H1 (cell line): Measurements from ENCODE around the gene GPSM1. TPM values are rescaled to one million over a fixed set of nuclear protein-coding genes. Genes with fewer than 3 reads are reported as not detected.

Experiments
- CTCF ChIA-PET: fragments of 300-600 bp; sonication (Branson Sonifier 250); formaldehyde crosslinking; loops from one replicate; lab custom pipeline; 2021; ENCODE audit not compliant: partially characterized antibody; lab: Charles Lee
- POLR2A ChIA-PET: fragments of 300-600 bp; sonication (Branson Sonifier 250); formaldehyde crosslinking; loops from one replicate; lab custom pipeline; 2021; ENCODE audit warnings: inconsistent platforms; ENCODE audit not compliant: partially characterized antibody; lab: Charles Lee
- DNase-seq, 2 experiments: peaks; one replicate each; pipeline versions ENCODE4 v3.0.0 to v3.0.0-alpha.2; 2010 to 2022; ENCODE audit warnings: low spot score in 2 of 2, low read depth in 1 of 2, mixed read lengths in 1 of 2
- FAIRE-seq: peaks from 2 replicates; lab custom pipeline; 2011; peaks lifted over from hg19 to GRCh38; lab: Jason Lieb, UNC
- H2AFZ ChIP-seq: 2 replicates; pipeline ENCODE4 v1.8.1; 2012; ENCODE audit warnings: low read length, inconsistent platforms
- H2AK5ac ChIP-seq: 2 replicates; pipeline ENCODE4 v1.6.1; 2013; ENCODE audit warnings: low read depth, low read length
- H2BK120ac ChIP-seq: replicated peaks from 2 replicates; pipeline ENCODE3; 2013; ENCODE audit warnings: low read depth, low read length, inconsistent platforms
- H2BK12ac ChIP-seq: 2 replicates; pipeline ENCODE4 v1.6.1; 2013; ENCODE audit warnings: low read depth, low read length
- H2BK15ac ChIP-seq: 2 replicates; pipeline ENCODE4 v1.6.1; 2013; ENCODE audit warnings: low read length
- H2BK20ac ChIP-seq: 2 replicates; pipeline ENCODE4 v1.6.1; 2013; ENCODE audit warnings: low read length
- H2BK5ac ChIP-seq: 2 replicates; pipeline ENCODE4 v1.6.1; 2013; ENCODE audit warnings: low read depth, low read length
- H3K14ac ChIP-seq: 2 replicates; pipeline ENCODE4 v1.6.1; 2013; ENCODE audit warnings: inconsistent platforms; ENCODE audit not compliant: insufficient read length
- H3K18ac ChIP-seq: 2 replicates; pipeline ENCODE4 v1.6.1; 2013; ENCODE audit warnings: low read length; ENCODE audit errors: extremely low read depth
- H3K23ac ChIP-seq: 2 replicates; pipeline ENCODE4 v1.6.1; 2013; ENCODE audit warnings: inconsistent platforms; ENCODE audit not compliant: insufficient read length
- H3K23me2 ChIP-seq: 2 replicates; pipeline ENCODE4 v1.6.1; 2013; ENCODE audit warnings: low read depth, low read length
- H3K27ac ChIP-seq: 2 replicates; pipeline ENCODE4 v1.6.1; 2011; ENCODE audit warnings: low read depth, low read length, inconsistent platforms
- H3K27me3 ChIP-seq, 4 experiments: replicated peaks in 1 of 4; 1 replicate in 1 of 4; 2 replicates in 3 of 4; pipeline versions ENCODE4 v1.6.1 to v1.8.1; 2011 to 2013; ENCODE audit warnings: low read length in 3 of 4, mild to moderate bottlenecking in 3 of 4, inconsistent platforms in 2 of 4, mixed read lengths in 2 of 4, moderate library complexity in 1 of 4; ENCODE audit not compliant: control insufficient read depth in 3 of 4, insufficient read depth in 3 of 4; ENCODE audit errors: extremely low read depth in 1 of 4
- H3K36me3 ChIP-seq, 4 experiments: 2 replicates each; pipeline versions ENCODE4 v1.6.1 to v1.8.1; 2011 to 2013; ENCODE audit warnings: mild to moderate bottlenecking in 4 of 4, low read length in 3 of 4, moderate library complexity in 2 of 4, control low read depth in 1 of 4, inconsistent platforms in 1 of 4; ENCODE audit not compliant: insufficient read depth in 4 of 4, control insufficient read depth in 2 of 4
- H3K4ac ChIP-seq: replicated peaks from 2 replicates; pipeline ENCODE3; 2013; ENCODE audit warnings: low read length, low read depth, mixed read lengths, inconsistent platforms; ENCODE audit not compliant: insufficient read length
- H3K4me1 ChIP-seq, 4 experiments: replicated peaks in 1 of 4; 1 replicate in 1 of 4; 2 replicates in 3 of 4; pipeline versions ENCODE4 v1.6.1 to v1.8.1; 2011 to 2013; ENCODE audit warnings: low read length in 3 of 4, inconsistent platforms in 2 of 4, mixed read lengths in 1 of 4; ENCODE audit not compliant: insufficient read depth in 4 of 4, control insufficient read depth in 3 of 4
- H3K4me2 ChIP-seq, 2 experiments: 2 replicates each; pipeline versions ENCODE4 v1.6.1 to v1.8.1; 2011 to 2013; ENCODE audit warnings: low read depth in 2 of 2, low read length in 2 of 2, control low read depth in 1 of 2, inconsistent platforms in 1 of 2, mild to moderate bottlenecking in 1 of 2; ENCODE audit not compliant: insufficient read depth in 1 of 2
- H3K4me3 ChIP-seq, 4 experiments: fragments of 200-600, 300-600 bp in 1 of 4; sonication (generic), shearing (Covaris generic), sonication (Bioruptor Twin) in 1 of 4; 2 replicates each; pipeline versions ENCODE4 v1.5.1 to v1.8.1; 2011 to 2016; ENCODE audit warnings: low read length in 4 of 4, low read depth in 3 of 4, control low read depth in 2 of 4, inconsistent platforms in 2 of 4, mild to moderate bottlenecking in 2 of 4, mixed read lengths in 1 of 4, moderate library complexity in 1 of 4; ENCODE audit not compliant: insufficient read depth in 2 of 4; ENCODE audit errors: extremely low read depth in 1 of 4
- H3K56ac ChIP-seq: replicated peaks from 2 replicates; pipeline ENCODE3; 2013; ENCODE audit warnings: low read depth, mild to moderate bottlenecking, mixed read lengths, low read length, inconsistent platforms; ENCODE audit not compliant: insufficient read length
- H3K79me1 ChIP-seq: 2 replicates; pipeline ENCODE4 v1.6.1; 2013; ENCODE audit warnings: low read depth, low read length, control low read depth
- H3K79me2 ChIP-seq, 2 experiments: 2 replicates each; pipeline versions ENCODE4 v1.6.1 to v1.8.1; 2012 to 2013; ENCODE audit warnings: low read length in 2 of 2, mild to moderate bottlenecking in 2 of 2, inconsistent platforms in 1 of 2; ENCODE audit not compliant: insufficient read depth in 2 of 2, control insufficient read depth in 1 of 2
- H3K9ac ChIP-seq, 4 experiments: replicated peaks in 1 of 4; 1 replicate in 1 of 4; 2 replicates in 3 of 4; pipeline versions ENCODE4 v1.6.1 to v1.8.1; 2011 to 2013; ENCODE audit warnings: low read depth in 3 of 4, low read length in 3 of 4, control low read depth in 2 of 4, mild to moderate bottlenecking in 2 of 4, moderate library complexity in 2 of 4, inconsistent platforms in 1 of 4; ENCODE audit errors: extremely low read depth in 1 of 4
- H3K9me3 ChIP-seq, 2 experiments: 2 replicates each; pipeline versions ENCODE4 v1.6.1 to v1.8.1; 2012 to 2013; ENCODE audit warnings: mild to moderate bottlenecking in 2 of 2, moderate library complexity in 2 of 2, control low read depth in 1 of 2, inconsistent platforms in 1 of 2, low read depth in 1 of 2, low read length in 1 of 2, mixed read lengths in 1 of 2; ENCODE audit not compliant: insufficient read depth in 2 of 2
- H4K20me1 ChIP-seq, 2 experiments: replicated peaks in 1 of 2; 2 replicates each; pipeline versions ENCODE3 to v1.8.1; 2011 to 2013; ENCODE audit warnings: inconsistent platforms in 2 of 2, low read length in 2 of 2, mild to moderate bottlenecking in 1 of 2; ENCODE audit not compliant: insufficient read depth in 2 of 2, control insufficient read depth in 1 of 2
- H4K5ac ChIP-seq: 2 replicates; pipeline ENCODE4 v1.6.1; 2013; ENCODE audit warnings: low read length, low read depth, mixed read lengths, inconsistent platforms; ENCODE audit not compliant: insufficient read length
- H4K8ac ChIP-seq: 2 replicates; pipeline ENCODE4 v1.8.0; 2013; ENCODE audit warnings: mild to moderate bottlenecking, moderate library complexity, low read length, inconsistent platforms; ENCODE audit not compliant: insufficient read depth; ENCODE audit errors: extremely low read depth
- H4K91ac ChIP-seq: replicated peaks from 2 replicates; pipeline ENCODE3; 2013; ENCODE audit warnings: low read length, mixed read lengths, inconsistent platforms; ENCODE audit not compliant: insufficient read length
- CHD1 ChIP-seq: IDR thresholded peaks from 2 replicates; pipeline ENCODE4 v1.6.1; 2012; ENCODE audit warnings: low read depth, low read length, improper control_type of control experiment
- CHD2 ChIP-seq: IDR thresholded peaks from 2 replicates; pipeline ENCODE4 v1.6.1; 2012; ENCODE audit warnings: low read length, improper control_type of control experiment
- CTCF ChIP-seq, 3 experiments: IDR thresholded peaks; 1 replicate in 2 of 3; 2 replicates in 1 of 3; pipeline versions ENCODE4 v1.5.1 to v1.6.1; 2011; ENCODE audit warnings: low read length in 3 of 3, mild to moderate bottlenecking in 3 of 3, inconsistent platforms in 2 of 3, low read depth in 1 of 3, moderate library complexity in 1 of 3; ENCODE audit not compliant: insufficient read depth in 1 of 3; ENCODE audit errors: control extremely low read depth in 1 of 3
- MAX ChIP-seq: IDR thresholded peaks from 2 replicates; pipeline ENCODE4 v1.6.1; 2012; ENCODE audit warnings: inconsistent platforms
- WGBS, 2 experiments: shearing (Covaris generic) in 1 of 2; methylation state at CpG; one replicate each; pipeline versions ENCODE4 v1.1.6 to v1.1.7; 2013 to 2015; ENCODE audit warnings: low lambda C conversion rate in 2 of 2, mixed read lengths in 2 of 2, inconsistent platforms in 1 of 2, low coverage in 1 of 2, missing lambda C conversion rate in 1 of 2; ENCODE audit not compliant: insufficient replicate concordance in 2 of 2, insufficient coverage in 1 of 2, insufficient read length in 1 of 2; ENCODE audit errors: extremely low coverage in 1 of 2, missing lambda C conversion rate in 1 of 2; 5-methylcytosine and 5-hydroxymethylcytosine counted together
- polyA plus RNA-seq, 7 experiments: library from polyadenylated mRNA; depleted of rRNA in 3 of 7; stranded (reverse) in 5 of 7; unstranded in 2 of 7; fragments of >200 nt in 5 of 7; fragments of 200-250 nt in 2 of 7; gene quantifications; 1 replicate in 5 of 7; 2 replicates in 1 of 7; 4 replicates in 1 of 7; pipeline versions ENCODE4 v1.2.1 to v1.2.3, GENCODE V29; 2011 to 2013; ENCODE audit warnings: missing spikeins in 2 of 7, mixed read lengths in 2 of 7
- total RNA-seq: library from RNA; stranded (reverse); fragmentation: NEBNext Ultra II Directional; extraction: Animal tissue kit (Norgen Biotek cat#: 25700); gene quantifications from 2 replicates; pipeline ENCODE4 v1.2.1, GENCODE V29; 2021

Gene GPSM1
- total and polyA plus RNA-seq, 2 of the 8 experiments (the other 6 are each of a cell fraction or from before 2014, with no cell fraction given): 12.8 to 18.0 TPM

GRCh38 chr9:136289651-136290507, 37.5 kb upstream of the GPSM1 start:
- H3K4me1 ChIP-seq: no peaks in the 10 kb centered on the region
- H2BK5ac ChIP-seq: no peak overlapping the region
- peaks cover 4 to 10% of the 10 kb centered on the region in 2 experiments; a peak in 2 of 4 replicates for H3K9me3 ChIP-seq
- H3K79me2 ChIP-seq: no peaks in the 10 kb centered on the region
- no peak overlapping the region for H2AK5ac ChIP-seq
- no peak overlapping the region for H2BK20ac ChIP-seq
- H3K9ac ChIP-seq: no peak overlapping the region
- no peak overlapping the region for H4K91ac ChIP-seq
- no peak overlapping the region for H3K23ac ChIP-seq
- no peaks in the 10 kb centered on the region for H3K79me1 ChIP-seq
- H3K23me2 ChIP-seq: peaks cover 11% of the 10 kb centered on the region; the same call in 1 of the 2 replicates
- no peak overlapping the region; the same call in 1 of the 2 replicates for H4K8ac ChIP-seq
- H3K4me3 ChIP-seq: no peak overlapping the region
- 85% methylated on average over 22 of the region's 30 CpGs; no CpG with 5 or more reads in 1 of the 2 experiments for WGBS, 2 experiments
- no peak overlapping the region; the same call in 1 of the 2 replicates for H2BK12ac ChIP-seq
- H4K5ac ChIP-seq: no peak overlapping the region
- FAIRE-seq (no peak), DNase-seq (no peak)
- ChIA-PET POLR2A (no interaction called here), CTCF (interaction anchor here (0.8 to 1.9 kb wide), 5 partner anchors 9 to 151 kb away, joined by 3 to 6 read pairs (median 4); no protein-coding TSS in a partner anchor)
- no peaks in the 10 kb centered on the region; a peak in 1 of 8 replicates for H3K36me3 ChIP-seq
- H3K4ac ChIP-seq: no peak overlapping the region
- no peaks in the 10 kb centered on the region for H3K27me3 ChIP-seq
- no peak overlapping the region for H3K4me2 ChIP-seq
- no peak overlapping the region for H2AFZ ChIP-seq
- no peak overlapping the region for H2BK15ac ChIP-seq
- H3K27ac ChIP-seq: no peak overlapping the region; the same call in 1 of the 2 replicates
- H2BK120ac ChIP-seq: no peak overlapping the region
- H3K18ac ChIP-seq: no peak overlapping the region
- no peak overlapping the region for H3K14ac ChIP-seq
- TF ChIP-seq CHD2: no peak
- no peak for TF ChIP-seq CHD1
- TF ChIP-seq MAX: peak; percentile 35; the same call in 1 of the 2 replicates
- TF ChIP-seq CTCF (IDR thresholded peaks at IDR 0.05; ENCODE audit: control extremely low read depth in 1 of 3, insufficient read depth in 1 of 3, low read depth in 1 of 3, low read length in 3 of 3): peak in 2 of 3 experiments; percentile 34 to 46; a peak in 2 of 4 replicates
- H3K56ac ChIP-seq: no peak overlapping the region
- H4K20me1 ChIP-seq: peaks cover 0 to 12% of the 10 kb centered on the region in 2 experiments
